ENCODE measurements around the gene SPARCL1.

GRCh38 chr4:87469390-87469789 is 59.8 kb downstream of the SPARCL1 start:
- TF ChIP-seq, protein P1, sequence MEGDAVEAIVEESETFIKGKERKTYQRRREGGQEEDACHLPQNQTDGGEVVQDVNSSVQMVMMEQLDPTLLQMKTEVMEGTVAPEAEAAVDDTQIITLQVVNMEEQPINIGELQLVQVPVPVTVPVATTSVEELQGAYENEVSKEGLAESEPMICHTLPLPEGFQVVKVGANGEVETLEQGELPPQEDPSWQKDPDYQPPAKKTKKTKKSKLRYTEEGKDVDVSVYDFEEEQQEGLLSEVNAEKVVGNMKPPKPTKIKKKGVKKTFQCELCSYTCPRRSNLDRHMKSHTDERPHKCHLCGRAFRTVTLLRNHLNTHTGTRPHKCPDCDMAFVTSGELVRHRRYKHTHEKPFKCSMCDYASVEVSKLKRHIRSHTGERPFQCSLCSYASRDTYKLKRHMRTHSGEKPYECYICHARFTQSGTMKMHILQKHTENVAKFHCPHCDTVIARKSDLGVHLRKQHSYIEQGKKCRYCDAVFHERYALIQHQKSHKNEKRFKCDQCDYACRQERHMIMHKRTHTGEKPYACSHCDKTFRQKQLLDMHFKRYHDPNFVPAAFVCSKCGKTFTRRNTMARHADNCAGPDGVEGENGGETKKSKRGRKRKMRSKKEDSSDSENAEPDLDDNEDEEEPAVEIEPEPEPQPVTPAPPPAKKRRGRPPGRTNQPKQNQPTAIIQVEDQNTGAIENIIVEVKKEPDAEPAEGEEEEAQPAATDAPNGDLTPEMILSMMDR (IDR thresholded peaks at IDR 0.05), result no peak
- TF ChIP-seq POLR2A (IDR thresholded peaks at IDR 0.05), result no peak
